HuH-7.5 (cell line): Measurements from ENCODE around the gene SPOCK3.
A peak's percentile ranks its signal among the peaks of the same experiment; 100 is the strongest.
"Not testable (repeated sequence)": the region's sequence is repeated elsewhere in the genome, so short reads cannot be mapped to it uniquely, and the experiment has no call there.

Source experiments
- DNase-seq: peaks from one replicate; pipeline ENCODE4 v3.0.0; 2011; ENCODE audit warnings: low spot score

Gene SPOCK3

GRCh38 chr4:167234316-167234881 is at the start of gene SPOCK3:
TSS of gene SPOCK3 (minus strand) at chr4:167234494.
- peak; percentile 19 for DNase-seq

DNA sequence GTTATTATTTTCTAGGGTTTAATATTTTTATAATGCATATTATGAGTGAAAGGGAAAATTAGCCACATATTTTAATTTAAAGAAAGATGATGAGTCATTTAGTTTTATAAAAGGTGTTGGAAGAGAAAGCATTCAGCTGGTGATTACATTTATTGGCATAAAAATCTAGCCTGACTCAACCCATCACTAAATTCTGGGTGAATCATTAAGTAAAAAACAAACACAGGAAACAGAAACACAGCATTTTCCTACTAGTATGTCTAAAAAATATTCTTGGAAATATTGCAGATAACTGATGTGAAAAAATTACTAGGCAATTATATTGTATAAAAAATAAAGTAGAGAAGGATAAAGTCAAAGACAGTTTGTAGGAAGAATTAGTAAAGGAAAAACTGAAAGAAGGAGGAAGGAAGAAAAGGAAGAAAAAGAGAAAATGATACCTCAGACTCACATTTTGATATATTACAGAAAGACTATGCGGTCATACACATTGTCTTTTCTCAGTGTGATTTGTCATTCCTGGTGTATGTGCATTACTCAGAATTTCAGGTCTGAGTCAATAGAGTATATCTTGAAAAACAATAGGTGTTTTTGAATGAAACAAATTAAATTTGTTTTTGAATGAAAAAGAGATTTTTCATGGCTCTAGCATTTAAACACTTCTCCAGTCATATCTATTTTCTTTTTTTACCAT is 48.0 kb upstream of the SPOCK3 start:
- no peak for DNase-seq

DNA sequence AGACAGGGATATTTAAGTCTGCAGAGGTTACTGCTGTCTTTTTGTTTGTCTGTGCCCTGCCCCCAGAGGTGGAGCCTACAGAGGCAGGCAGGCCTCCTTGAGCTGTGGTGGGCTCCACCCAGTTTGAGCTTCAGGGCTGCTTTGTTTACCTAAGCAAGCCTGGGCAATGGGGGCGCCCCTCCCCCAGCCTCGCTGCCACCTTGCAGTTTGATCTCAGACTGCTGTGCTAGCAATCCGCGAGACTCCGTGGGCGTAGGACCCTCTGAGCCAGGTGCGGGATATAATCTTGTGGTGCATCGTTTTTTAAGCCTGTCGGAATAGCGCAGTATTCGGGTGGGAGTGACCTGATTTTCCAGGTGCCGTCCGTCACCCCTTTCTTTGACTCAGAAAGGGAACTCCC is 47.3 kb upstream of the SPOCK3 start:
- not testable (repeated sequence) for DNase-seq

DNA sequence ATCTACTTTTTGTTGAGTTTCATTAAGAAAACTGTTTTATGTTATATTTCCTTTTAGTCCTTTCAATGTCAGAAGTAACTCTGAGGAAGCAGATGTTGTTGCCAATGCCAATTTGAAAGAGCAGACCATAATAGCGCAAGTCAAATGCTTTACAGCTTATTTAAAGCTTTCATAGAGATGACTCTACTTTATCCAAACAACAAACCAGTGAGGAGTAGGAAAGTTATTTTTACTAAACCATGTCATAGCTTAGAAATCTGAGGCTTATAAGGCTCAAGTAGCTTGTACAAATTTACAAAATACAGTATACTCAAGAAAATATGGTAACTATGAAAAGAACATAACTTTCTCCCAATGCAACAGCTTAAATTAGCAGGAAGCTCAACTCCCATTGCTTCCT is 40.1 kb upstream of the SPOCK3 start:
- DNase-seq = no peak

DNA sequence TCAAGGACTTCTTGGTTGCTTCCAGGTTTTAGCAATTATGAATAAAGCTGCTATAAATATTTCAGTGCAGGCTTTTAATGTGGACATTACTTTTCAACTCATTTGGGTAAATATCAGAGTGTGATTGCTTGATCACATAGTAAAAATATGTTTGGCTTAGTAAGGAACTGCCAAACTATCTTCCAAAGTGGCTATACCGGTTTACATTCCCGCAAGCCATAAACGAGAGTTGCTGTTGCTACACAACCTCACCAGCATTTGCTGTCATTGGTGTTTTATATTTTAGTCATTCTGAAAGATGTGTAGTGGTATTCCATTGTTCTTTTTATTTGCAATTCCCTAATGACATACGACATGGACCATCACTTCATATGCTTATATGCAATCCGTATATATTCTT is 30.9 kb upstream of the SPOCK3 start:
- no peak for DNase-seq

- DNase-seq = no peak
Measured at GRCh38 chr4:167248271-167248670, 14.0 kb upstream of the SPOCK3 start.

- no peak for DNase-seq
Measured at GRCh38 chr4:167239627-167240026, 5.3 kb upstream of the SPOCK3 start.

DNA sequence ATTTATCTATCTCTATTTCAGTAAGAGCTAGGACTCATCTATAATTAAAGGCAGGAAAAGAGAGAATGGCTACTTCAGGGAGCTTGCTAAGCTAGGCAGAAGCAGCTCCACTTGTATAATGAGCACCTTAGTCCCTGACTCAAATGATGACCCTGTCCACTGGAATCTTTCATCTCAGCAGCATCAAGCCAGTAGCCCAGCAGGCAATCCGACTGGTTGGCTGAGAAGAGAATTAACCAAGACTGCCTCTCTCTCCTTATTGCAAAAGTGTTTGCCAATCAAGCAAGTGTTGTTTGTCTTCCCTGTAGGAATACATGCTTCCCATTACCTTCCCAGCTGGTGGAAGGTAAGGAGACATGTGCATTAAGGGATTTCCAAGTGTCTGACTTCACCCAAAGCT is 3.9 kb upstream of the SPOCK3 start:
- no peak for DNase-seq

GRCh38 chr4:167233685-167234315 is 494 bp downstream of the SPOCK3 start:
- no peak for DNase-seq

GRCh38 chr4:167232805-167233684 is 1.2 kb downstream of the SPOCK3 start:
- DNase-seq = no peak

DNA sequence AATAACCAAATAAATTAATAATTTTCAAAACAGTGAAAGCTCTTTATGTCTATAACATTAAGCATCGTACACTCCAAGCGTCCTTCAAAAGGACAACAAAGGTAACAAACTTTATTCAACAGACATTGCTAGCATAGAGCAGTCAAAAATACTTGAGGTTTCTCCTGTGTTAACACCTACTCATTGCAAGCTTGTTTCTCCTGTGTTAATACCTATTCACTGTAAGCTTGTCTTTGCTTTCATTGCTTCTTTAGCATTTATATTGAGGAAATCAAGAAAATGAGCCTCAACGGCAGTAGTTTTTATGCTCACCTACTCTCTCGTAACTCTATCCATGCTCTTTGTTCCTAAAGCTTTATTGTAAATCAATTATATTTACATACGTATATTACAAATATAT is 3.5 kb downstream of the SPOCK3 start:
- DNase-seq = no peak

GRCh38 chr4:167222099-167222498 is 12.2 kb downstream of the SPOCK3 start:
- DNase-seq = no peak

GRCh38 chr4:167221084-167221483 is 13.2 kb downstream of the SPOCK3 start:
- DNase-seq = no peak

DNA sequence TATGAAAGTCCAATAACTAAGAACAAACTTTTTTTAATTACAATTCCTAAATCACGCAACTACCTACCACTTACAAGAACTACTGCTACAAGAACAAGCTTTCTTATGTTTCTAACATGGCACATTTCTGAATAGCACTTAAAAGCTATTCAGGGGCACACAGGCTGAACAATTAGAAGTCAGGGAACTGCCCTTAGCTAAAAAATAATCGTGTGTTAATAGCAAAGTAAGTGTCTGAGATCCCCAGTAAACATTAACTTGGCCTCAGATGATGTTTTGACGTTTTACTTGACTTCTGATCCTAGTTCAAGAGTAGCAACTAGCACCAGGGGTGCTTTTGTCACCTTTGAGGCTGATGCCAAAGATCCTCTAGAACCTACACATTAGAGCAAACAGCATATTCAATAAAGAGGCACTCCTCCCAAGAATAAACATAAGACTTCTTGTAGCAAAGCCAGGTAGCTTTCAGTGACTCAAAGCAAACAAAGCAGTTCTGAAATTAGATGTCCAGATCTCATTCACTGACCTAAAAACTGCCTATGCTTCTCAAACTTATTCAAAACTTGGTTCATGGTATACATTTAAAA is 16.2 kb downstream of the SPOCK3 start:
- no peak for DNase-seq

DNA sequence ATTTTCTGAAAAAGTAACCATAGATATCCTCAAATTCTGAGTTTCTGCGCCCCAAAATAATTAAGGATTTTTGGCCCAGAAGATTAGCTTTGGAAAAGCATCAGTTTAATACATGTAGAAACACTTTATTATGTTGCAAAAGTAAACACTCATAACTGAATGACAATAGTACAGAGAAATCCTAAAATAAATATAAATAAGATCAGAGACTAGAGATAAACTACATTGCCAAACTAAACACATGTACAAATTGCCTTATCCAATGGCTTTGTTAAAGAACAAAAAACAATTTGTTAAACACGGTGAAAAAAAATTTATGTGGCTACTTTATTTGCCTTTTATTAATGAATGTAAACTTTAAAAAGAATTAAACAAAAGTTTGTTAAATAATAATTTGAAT is 17.5 kb downstream of the SPOCK3 start:
- DNase-seq = no peak

DNA sequence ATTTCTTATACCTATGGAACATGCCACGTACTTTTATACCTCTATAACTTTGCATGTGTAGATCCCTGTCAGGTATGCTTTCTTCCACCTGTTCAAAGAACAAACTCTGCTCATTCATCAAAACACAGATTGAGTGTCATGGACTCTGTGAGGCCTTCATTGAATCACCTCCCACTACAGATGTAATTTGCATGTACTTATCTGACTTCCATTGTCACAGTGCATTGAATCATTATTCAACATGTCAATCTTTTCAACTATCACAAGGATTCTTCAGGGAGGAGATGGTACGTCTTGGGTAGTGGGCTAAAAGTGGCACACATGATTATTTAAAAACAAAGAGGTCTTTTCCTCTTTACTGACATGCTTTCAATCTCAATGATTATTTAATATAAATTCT is 24.1 kb downstream of the SPOCK3 start:
- no peak for DNase-seq

- DNase-seq = no peak
Measured at GRCh38 chr4:167196344-167197012, 37.8 kb downstream of the SPOCK3 start.

DNA sequence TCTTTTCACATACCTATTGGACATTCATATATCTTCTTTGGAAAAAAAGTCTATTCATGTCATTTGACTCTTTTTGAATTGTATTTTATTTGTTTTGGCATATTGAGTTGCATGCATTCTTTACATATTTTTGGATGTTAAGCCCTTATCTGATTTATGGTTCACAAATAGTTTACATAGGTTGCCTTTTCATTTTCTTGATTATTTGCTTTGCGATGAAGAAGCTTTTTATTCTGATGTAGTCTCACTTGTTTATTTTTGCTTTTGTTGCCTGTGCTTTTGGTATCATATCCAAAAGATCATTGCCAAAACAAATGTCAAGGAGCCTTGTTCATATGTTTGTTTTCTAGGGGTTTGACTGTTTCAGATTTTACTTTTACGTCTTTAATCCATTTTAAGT is 43.9 kb downstream of the SPOCK3 start:
- no peak for DNase-seq

DNA sequence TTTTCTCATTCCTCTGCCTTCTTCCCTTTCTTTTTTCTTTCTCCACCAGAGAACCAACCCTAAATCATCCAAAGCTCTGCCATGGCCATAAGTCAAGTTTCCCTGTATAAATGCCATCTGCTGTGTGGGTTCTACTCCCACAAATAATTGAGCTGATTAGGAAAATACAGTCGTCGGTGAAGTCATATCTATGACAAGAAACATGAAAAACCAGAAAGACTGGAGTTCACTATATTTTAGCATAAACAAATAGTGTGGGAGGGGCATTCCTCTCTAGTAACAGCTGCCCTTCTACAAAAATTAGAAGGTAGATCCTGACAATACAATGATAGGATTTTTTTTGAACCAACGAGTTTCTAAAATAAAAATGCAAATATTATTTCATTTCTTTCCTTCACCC is 48.8 kb downstream of the SPOCK3 start:
- DNase-seq = no peak

GRCh38 chr4:167183036-167183435 is 51.3 kb downstream of the SPOCK3 start:
- DNase-seq = no peak

- no peak for DNase-seq
Measured at GRCh38 chr4:167177925-167178324, 56.4 kb downstream of the SPOCK3 start.
